ENCODE data around the gene GDF10. TPM values are rescaled to one million over a fixed set of nuclear protein-coding genes. Genes with fewer than 3 reads are reported as not detected.

The GDF10 gene
- total and polyA plus RNA-seq, 9 of the 15 experiments (the other 6 are each of a cell fraction or from before 2014, with no cell fraction given) = 0.03 to 0.20 (median 0.11) TPM; not detected in 6

DNA sequence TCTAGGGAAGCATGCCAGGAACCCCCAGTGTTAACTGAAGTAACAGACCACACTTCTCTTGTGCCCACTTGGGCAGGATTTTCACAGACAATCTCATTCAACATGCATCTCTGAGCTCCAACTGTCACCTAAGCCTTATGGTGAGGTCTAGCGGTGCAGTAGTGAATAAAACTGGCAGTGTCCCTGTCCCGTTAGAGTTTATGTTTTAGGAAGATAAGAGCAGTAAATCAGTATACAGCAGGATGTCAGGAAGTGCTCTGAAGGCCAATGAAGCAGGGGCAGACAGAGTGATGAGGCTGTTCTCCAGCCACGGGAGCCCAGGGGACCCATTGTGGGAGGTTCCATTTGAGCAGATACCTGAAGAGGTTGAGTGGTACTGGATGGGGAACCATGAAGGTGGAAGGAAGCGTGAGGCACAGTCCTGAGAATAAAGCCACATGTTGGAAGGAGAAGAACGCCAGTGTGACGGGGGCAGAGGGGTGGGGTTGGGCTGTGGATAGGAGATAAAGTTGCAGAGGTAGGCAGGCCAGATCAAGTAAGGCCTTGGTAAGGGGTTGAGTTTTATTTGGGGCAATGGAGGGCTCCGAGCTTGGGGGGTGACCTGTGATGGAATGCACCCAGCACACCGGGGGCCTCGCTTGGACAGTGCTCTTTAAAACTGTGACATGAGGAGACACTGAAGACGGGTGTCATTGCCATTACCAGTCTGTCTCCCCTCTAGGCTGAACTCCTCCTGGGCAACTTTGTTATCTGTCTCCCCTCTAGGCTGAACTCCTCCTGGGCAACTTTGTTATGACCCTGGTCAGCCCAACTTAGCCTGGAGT is 6.6 kb downstream of the GDF10 start (continued):
- TF ChIP-seq CBX8 (IDR thresholded peaks at IDR 0.05; ENCODE audit: borderline replicate concordance, extremely low read depth, low read depth, low read length, poor library complexity, severe bottlenecking) (no peak), STAT6 (CRISPR knock-in tag; IDR thresholded peaks at IDR 0.05) (no peak), ZNF444 (CRISPR knock-in tag; IDR thresholded peaks at IDR 0.05) (no peak), PCBP1 (IDR thresholded peaks at IDR 0.05; ENCODE audit: low read depth, low read length, poor library complexity, severe bottlenecking) (no peak), BCOR (IDR thresholded peaks at IDR 0.05) (peak; percentile 42; the same call in 1 of the 2 replicates), RREB1 (CRISPR knock-in tag; IDR thresholded peaks at IDR 0.05) (no peak), ZNF398 (CRISPR knock-in tag; IDR thresholded peaks at IDR 0.05) (no peak), POLR2B (IDR thresholded peaks at IDR 0.05; ENCODE audit: low read depth, partially characterized antibody) (no peak)

Measured in K562 (cell line).